Calu3 (cell line): ENCODE measurements around the gene DOHH. TPM values are rescaled to one million over a fixed set of nuclear protein-coding genes. Genes with fewer than 3 reads are reported as not detected.
"Not testable (repeated sequence)": the region's sequence is repeated elsewhere in the genome, so short reads cannot be mapped to it uniquely, and the experiment has no call there.

ENCODE experiments used
- BruUV-seq: library from RNA; stranded (reverse); fragments of 400-500 nt; replicated peaks from 2 replicates; lab custom pipeline; 2021; lab: Mats Ljungman, UMichigan
- CTCF ChIA-PET: fragments of 300-600 bp; sonication (Branson Sonifier 250); formaldehyde crosslinking; loops from one replicate; lab custom pipeline; 2022; ENCODE audit warnings: antibody characterized with exemption; lab: Charles Lee
- DNase-seq: peaks from one replicate; pipeline ENCODE4 v3.0.0; 2022
- H3K27ac Mint-ChIP-seq: one replicate; pipeline ENCODE4 v1.8.0; 2022; ENCODE audit warnings: mixed read lengths; ENCODE audit not compliant: unreplicated experiment
- H3K27me3 Mint-ChIP-seq: one replicate; pipeline ENCODE4 v1.8.0; 2022; ENCODE audit warnings: mixed read lengths; ENCODE audit not compliant: unreplicated experiment
- H3K36me3 Mint-ChIP-seq: one replicate; pipeline ENCODE4 v1.8.0; 2022; ENCODE audit warnings: mild to moderate bottlenecking, moderate library complexity, mixed read lengths; ENCODE audit not compliant: insufficient read depth, unreplicated experiment
- H3K4me1 Mint-ChIP-seq: one replicate; pipeline ENCODE4 v1.8.0; 2022; ENCODE audit warnings: mild to moderate bottlenecking, low read depth, mixed read lengths; ENCODE audit not compliant: unreplicated experiment
- H3K4me3 Mint-ChIP-seq: one replicate; pipeline ENCODE4 v1.8.0; 2022; ENCODE audit warnings: mild to moderate bottlenecking, low read depth, moderate library complexity, mixed read lengths; ENCODE audit not compliant: unreplicated experiment
- H3K9me3 Mint-ChIP-seq: one replicate; pipeline ENCODE4 v1.8.0; 2022; ENCODE audit warnings: low read depth, mixed read lengths; ENCODE audit not compliant: unreplicated experiment
- intact Hi-C: fragments of 100-400 bp; cut with micrococcal nuclease; formaldehyde crosslinking; loops from one replicate; pipeline ENCODE4 v1.10.0; 2022; ENCODE audit not compliant: unreplicated experiment
- total RNA-seq: library from RNA; stranded (reverse); gene quantifications from 2 replicates; pipeline ENCODE4 v1.2.3, GENCODE V29; 2022
- TF ChIP-seq, protein P1 (sequence below): fragments of 200-600 bp; IDR thresholded peaks from one replicate; pipeline ENCODE4 v1.8.0; 2022; ENCODE audit warnings: antibody characterized with exemption; ENCODE audit not compliant: unreplicated experiment

The DOHH gene
- total RNA-seq, 1 experiment from 2014 or later = 11.6 TPM

DNA sequence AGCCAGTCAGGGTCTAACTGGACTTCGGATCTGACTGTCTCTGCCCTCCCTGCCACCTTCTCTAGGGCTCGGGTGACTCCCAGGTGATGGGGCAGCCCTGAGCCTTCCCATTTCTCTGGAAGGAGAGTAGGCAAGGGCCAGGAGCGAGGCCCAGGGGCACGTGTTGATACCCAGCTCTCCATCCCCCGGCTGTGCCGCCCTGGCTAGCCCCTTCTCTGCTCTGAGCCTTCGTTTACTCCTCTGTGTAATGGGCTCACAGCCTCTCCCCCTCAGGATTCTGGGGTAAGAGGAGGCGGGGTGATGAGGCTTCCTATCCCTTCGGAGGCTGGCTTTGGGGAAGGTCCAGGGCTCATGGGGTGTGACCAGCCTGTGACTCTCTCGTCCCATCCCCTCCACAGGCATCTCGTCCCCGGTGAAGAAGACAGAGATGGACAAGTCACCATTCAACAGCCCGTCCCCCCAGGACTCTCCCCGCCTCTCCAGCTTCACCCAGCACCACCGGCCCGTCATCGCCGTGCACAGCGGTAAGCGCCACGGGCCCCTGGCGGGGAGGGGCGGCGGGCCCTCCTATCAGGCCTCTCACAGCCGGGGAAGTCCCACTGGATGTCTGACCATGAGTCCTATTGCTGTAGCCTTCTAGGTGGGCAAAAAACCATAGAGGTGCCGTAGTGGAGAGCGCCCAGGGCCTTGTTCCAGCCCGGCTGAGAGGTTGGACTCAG lies 51.7 kb downstream of the DOHH start:
- Mint-ChIP-seq H3K9me3 (no peaks in the 10 kb centered on the region), H3K27me3 (no peaks in the 10 kb centered on the region), H3K4me3 (no peak overlapping the region), H3K4me1 (peaks cover 8% of the 10 kb centered on the region), H3K27ac (no peak overlapping the region), H3K36me3 (peaks cover 37% of the 10 kb centered on the region)
- DNase-seq = no peak
- TF ChIP-seq, protein P1, sequence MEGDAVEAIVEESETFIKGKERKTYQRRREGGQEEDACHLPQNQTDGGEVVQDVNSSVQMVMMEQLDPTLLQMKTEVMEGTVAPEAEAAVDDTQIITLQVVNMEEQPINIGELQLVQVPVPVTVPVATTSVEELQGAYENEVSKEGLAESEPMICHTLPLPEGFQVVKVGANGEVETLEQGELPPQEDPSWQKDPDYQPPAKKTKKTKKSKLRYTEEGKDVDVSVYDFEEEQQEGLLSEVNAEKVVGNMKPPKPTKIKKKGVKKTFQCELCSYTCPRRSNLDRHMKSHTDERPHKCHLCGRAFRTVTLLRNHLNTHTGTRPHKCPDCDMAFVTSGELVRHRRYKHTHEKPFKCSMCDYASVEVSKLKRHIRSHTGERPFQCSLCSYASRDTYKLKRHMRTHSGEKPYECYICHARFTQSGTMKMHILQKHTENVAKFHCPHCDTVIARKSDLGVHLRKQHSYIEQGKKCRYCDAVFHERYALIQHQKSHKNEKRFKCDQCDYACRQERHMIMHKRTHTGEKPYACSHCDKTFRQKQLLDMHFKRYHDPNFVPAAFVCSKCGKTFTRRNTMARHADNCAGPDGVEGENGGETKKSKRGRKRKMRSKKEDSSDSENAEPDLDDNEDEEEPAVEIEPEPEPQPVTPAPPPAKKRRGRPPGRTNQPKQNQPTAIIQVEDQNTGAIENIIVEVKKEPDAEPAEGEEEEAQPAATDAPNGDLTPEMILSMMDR = no peak
- intact Hi-C loops = no loop called here
- CTCF ChIA-PET = interaction anchor here (0.7 kb wide), 1 partner anchor 862 kb away, joined by 4 read pairs; no protein-coding TSS in a partner anchor
- no TSS peak for BruUV-seq

DNA sequence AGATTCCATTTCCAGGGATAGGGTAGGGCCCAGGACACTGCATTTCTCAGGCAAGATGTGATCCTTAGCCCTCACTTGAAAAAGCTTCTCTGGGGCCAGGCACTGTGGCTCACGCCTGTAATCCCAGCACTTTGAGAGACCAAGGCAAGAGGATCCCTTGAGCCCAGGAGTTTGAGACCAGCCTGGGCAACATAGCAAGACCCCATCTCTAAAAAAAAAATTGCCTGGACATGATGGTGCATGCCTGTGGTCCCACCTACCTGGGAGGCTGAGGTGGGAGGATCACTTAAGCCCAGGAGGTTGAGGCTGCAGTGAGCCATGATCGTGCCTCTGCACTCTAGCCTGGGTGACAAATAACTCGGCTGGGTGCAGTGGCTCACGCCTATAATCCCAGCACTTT lies 53.8 kb downstream of the DOHH start:
- BruUV-seq, intact Hi-C loops, CTCF ChIA-PET, H3K27ac Mint-ChIP-seq, H3K9me3 Mint-ChIP-seq, H3K27me3 Mint-ChIP-seq, DNase-seq, H3K4me1 Mint-ChIP-seq, H3K4me3 Mint-ChIP-seq: not testable (repeated sequence)
- H3K36me3 Mint-ChIP-seq = peaks cover 21% of the 10 kb centered on the region

DNA sequence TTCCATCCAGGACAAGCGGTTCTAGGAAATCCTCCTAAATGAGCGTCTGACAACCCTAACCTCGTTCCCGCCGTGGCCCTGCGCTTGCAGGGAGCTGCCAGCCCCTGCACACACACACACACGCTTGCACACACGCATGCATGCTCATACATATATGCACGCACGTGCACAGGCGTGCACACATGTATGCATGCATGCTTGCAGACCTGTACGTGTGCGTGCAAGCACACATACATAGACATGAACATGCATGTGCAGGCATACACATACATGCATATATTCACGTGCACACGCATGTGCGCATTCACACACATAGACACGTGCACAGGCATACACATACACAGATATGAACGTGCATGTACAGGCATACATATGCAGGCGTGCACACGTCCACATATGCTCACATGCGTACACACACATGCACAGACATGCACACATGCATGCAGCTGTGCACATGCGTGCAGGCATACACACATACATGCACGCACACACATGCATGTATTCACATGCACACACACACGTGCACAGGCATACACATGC lies 55.7 kb downstream of the DOHH start:
- intact Hi-C loops = no loop called here
- no peaks in the 10 kb centered on the region for H3K27me3 Mint-ChIP-seq
- H3K9me3 Mint-ChIP-seq = no peaks in the 10 kb centered on the region
- CTCF ChIA-PET = interaction anchor here (0.6 kb wide), 1 partner anchor 91 kb away, joined by 7 read pairs; no protein-coding TSS in a partner anchor
- no peaks in the 10 kb centered on the region for H3K4me1 Mint-ChIP-seq
- TF ChIP-seq, protein P1 = no peak
- no peak overlapping the region for H3K4me3 Mint-ChIP-seq
- H3K27ac Mint-ChIP-seq = no peak overlapping the region
- no peak for DNase-seq
- peaks cover 9% of the 10 kb centered on the region for H3K36me3 Mint-ChIP-seq
- BruUV-seq = no TSS peak

DNA sequence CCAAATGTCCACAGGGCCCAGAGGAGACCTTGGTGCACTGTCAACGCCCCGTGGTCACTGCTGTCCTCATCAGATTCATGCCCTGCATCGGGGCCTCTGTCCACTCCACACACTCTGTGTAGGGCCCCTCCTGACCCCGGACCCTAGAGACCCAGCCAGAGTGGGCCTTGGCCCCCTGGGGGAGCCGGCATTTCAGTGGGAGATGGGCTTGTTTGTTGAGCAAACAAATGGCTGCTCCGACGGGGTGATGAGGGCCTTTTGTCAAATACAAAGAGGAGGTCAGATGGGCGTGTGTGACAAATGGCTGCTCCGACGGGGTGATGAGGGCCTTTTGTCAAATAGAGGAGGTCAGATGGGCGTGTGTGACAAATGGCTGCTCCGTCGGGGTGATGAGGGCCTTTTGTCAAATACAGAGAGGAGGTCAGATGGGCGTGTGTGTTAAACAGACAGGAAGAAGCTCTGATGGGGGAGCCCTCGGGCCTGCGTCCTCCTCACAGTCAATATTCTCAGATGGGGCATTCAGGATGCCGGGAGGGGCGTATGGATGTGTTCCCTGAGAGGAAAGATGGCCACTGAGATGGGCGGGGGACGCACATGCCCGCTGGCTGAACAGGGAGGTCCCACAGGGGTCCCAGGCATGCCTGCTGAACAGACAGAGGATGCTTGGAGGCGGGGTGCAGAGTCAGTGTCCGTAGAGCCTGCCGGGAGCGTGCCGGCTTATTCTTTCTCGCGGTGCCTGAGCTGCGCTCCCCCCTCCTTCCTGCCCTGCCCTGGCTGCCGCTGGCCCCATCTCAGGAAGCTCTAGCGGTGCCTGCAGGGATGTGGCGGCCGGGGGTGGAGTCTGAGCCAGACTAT lies 56.4 kb downstream of the DOHH start:
- Mint-ChIP-seq H3K27me3 (no peaks in the 10 kb centered on the region), H3K36me3 (peaks cover 9% of the 10 kb centered on the region), H3K9me3 (no peaks in the 10 kb centered on the region), H3K27ac (no peak overlapping the region), H3K4me3 (no peak overlapping the region), H3K4me1 (no peaks in the 10 kb centered on the region)
- intact Hi-C loops = no loop called here
- no peak for DNase-seq
- TF ChIP-seq, protein P1 = no peak
- CTCF ChIA-PET = interaction anchor here (0.6 to 0.7 kb wide), 2 partner anchors 76 to 92 kb away, joined by 3 to 7 read pairs; no protein-coding TSS in a partner anchor
- no TSS peak for BruUV-seq
